SK-N-SH treated with all-trans-retinoic acid at 6 μM for 48 hours (cell line): Measurements from ENCODE around the gene CHMP2A.

Experiments used
- ARNTL ChIP-seq: fragments of 450-650 bp; formaldehyde crosslinking; IDR thresholded peaks from 2 replicates; pipeline ENCODE4 v1.5.0; 2020; ENCODE audit warnings: low read depth, mild to moderate bottlenecking, moderate library complexity, borderline replicate concordance
- CREB5 ChIP-seq: fragments of 250-450 bp; sonication (Bioruptor Pico); IDR thresholded peaks from 2 replicates; pipeline ENCODE4 v1.5.1; 2020; ENCODE audit warnings: low read depth, mild to moderate bottlenecking, moderate library complexity
- GLIS3 ChIP-seq: fragments of 250-450 bp; sonication (Bioruptor Pico); IDR thresholded peaks from 2 replicates; pipeline ENCODE4 v1.5.0; 2020; ENCODE audit warnings: mild to moderate bottlenecking, moderate library complexity
- ZFP3 ChIP-seq: fragments of 250-450 bp; sonication (Bioruptor Pico); IDR thresholded peaks from 2 replicates; pipeline ENCODE4 v1.5.0; 2020; ENCODE audit warnings: mild to moderate bottlenecking, moderate library complexity

GRCh38 chr19:58585442-58586132 lies 30.7 kb upstream of the CHMP2A start:
- no peak for TF ChIP-seq CREB5 (CRISPR knock-in tag)
- no peak for TF ChIP-seq GLIS3 (CRISPR knock-in tag)
- TF ChIP-seq ZFP3, result no peak
- TF ChIP-seq ARNTL (CRISPR knock-in tag), result no peak
